PFSK-1 (cell line): ENCODE results near the gene DNAH8. TPM values are rescaled to one million over a fixed set of nuclear protein-coding genes. Genes with fewer than 3 reads are reported as not detected.

Experiments
- FOXP2 ChIP-seq: optimal IDR thresholded peaks from 2 replicates; pipeline ENCODE3; 2011; ENCODE audit warnings: borderline replicate concordance, control low read depth, inconsistent platforms; ENCODE audit not compliant: insufficient read depth; ENCODE audit errors: extremely low read length, extremely low read depth
- POLR2AphosphoS5 ChIP-seq: IDR thresholded peaks from 2 replicates; pipeline ENCODE4 v1.6.1; 2012; ENCODE audit warnings: low read depth, mild to moderate bottlenecking, control low read depth, low read length, moderate library complexity
- REST ChIP-seq, 2 experiments: IDR thresholded peaks; 2 replicates each; pipeline versions ENCODE4 v1.6.1 to v1.8.0; 2011 to 2012; ENCODE audit warnings: low read depth in 2 of 2, low read length in 2 of 2, control low read depth in 1 of 2, inconsistent platforms in 1 of 2, mild to moderate bottlenecking in 1 of 2, moderate library complexity in 1 of 2; ENCODE audit not compliant: insufficient read depth in 1 of 2
- SIN3A ChIP-seq: IDR thresholded peaks from 2 replicates; pipeline ENCODE4 v1.6.1; 2012; ENCODE audit warnings: mild to moderate bottlenecking, low read length, moderate library complexity, borderline replicate concordance; ENCODE audit not compliant: insufficient read depth
- TAF1 ChIP-seq: IDR thresholded peaks from 2 replicates; pipeline ENCODE4 v1.6.1; 2012; ENCODE audit warnings: low read length, control low read depth, borderline replicate concordance; ENCODE audit not compliant: insufficient read depth
- polyA plus RNA-seq: library from polyadenylated mRNA; unstranded; fragments of >200 nt; gene quantifications from one replicate; pipeline ENCODE4 v1.2.1, GENCODE V29; 2012; ENCODE audit warnings: low read depth, missing spikeins; ENCODE audit not compliant: insufficient read length

DNAH8 gene, protein sequence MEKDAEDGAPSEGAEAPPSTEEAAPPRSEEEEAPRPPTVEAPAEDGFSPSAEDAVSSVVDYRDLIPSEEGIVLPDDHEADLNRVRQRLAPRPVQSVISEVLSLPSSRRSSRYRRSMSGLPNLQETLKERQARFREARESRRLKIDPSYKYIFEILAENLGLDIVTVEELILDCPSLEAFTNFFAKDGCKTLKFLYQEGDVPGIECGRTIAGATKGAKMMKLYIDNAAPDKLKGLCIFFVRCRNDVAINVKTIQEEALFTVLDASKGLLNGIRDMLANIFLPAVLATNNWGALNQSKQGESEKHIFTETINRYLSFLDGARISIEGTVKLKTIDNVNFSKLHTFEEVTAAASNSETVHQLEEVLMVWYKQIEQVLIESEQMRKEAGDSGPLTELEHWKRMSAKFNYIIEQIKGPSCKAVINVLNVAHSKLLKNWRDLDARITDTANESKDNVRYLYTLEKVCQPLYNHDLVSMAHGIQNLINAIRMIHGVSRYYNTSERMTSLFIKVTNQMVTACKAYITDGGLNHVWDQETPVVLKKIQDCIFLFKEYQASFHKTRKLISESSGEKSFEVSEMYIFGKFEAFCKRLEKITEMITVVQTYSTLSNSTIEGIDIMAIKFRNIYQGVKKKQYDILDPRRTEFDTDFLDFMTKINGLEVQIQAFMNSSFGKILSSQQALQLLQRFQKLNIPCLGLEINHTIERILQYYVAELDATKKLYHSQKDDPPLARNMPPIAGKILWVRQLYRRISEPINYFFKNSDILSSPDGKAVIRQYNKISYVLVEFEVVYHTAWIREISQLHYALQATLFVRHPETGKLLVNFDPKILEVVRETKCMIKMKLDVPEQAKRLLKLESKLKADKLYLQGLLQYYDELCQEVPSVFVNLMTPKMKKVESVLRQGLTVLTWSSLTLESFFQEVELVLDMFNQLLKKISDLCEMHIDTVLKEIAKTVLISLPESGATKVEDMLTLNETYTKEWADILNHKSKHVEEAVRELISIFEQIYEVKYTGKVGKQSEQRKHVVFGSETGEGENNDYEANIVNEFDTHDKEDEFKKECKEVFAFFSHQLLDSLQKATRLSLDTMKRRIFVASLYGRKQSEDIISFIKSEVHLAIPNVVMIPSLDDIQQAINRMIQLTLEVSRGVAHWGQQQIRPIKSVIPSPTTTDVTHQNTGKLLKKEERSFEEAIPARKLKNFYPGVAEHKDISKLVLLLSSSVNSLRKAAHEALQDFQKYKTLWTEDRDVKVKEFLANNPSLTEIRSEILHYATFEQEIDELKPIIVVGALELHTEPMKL (N-terminal part only)
- not detected for polyA plus RNA-seq

- no peak for TF ChIP-seq POLR2AphosphoS5
- no peak for TF ChIP-seq FOXP2
- no peak for TF ChIP-seq SIN3A
- TF ChIP-seq TAF1 = no peak
- TF ChIP-seq REST (IDR thresholded peaks at IDR 0.05; ENCODE audit: insufficient read depth in 1 of 2, low read depth in 2 of 2, low read length in 2 of 2) = no peak
These were observed at the start of gene DNAH8 for GRCh38 chr6:38715016-38715689. Gene DNAH8, plus strand, starts transcription at chr6:38715311. Its CDS starts 7,499 bp downstream, at chr6:38722810.

- no peak for TF ChIP-seq TAF1
- TF ChIP-seq FOXP2 = no peak
- no peak for TF ChIP-seq SIN3A
- TF ChIP-seq POLR2AphosphoS5 = no peak
- TF ChIP-seq REST (IDR thresholded peaks at IDR 0.05; ENCODE audit: insufficient read depth in 1 of 2, low read depth in 2 of 2, low read length in 2 of 2) = no peak
These were observed 43.1 kb upstream of the DNAH8 start for GRCh38 chr6:38671885-38672467.

DNA sequence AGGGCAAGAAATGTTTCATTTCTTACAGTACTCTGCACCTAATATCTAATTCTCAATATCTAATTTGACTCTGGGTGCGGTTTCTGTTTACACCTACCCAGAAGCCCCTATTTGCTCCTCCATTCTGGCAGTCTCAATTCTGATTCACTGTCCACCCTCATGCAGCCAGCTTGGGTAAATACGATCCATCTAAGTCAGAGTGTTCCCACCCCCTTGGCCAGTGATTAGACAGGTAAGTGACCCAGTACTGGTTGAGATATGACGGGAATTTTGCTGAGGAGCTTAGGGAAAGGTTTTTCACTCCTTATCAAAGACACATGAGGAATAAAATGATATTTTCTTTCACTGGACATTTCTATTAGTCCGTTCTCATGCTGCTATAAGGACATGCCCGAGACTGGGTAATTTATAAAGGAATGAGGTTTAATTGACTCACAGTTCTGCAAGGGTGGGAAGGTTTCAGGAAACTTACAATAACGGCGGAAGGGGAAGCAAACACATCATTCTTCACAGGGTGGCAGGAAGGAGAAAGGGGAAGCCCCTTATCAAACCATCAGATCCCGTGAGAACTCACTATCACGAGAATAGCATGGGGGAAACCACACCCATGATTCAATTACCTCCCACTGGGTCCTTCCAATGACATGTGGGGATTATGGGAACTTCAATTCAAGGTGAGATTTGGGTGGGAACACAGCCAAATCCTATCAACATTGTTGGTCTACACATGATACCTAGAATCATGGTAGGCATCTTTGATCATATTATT lies 41.5 kb upstream of the DNAH8 start:
- no peak for TF ChIP-seq TAF1

DNA sequence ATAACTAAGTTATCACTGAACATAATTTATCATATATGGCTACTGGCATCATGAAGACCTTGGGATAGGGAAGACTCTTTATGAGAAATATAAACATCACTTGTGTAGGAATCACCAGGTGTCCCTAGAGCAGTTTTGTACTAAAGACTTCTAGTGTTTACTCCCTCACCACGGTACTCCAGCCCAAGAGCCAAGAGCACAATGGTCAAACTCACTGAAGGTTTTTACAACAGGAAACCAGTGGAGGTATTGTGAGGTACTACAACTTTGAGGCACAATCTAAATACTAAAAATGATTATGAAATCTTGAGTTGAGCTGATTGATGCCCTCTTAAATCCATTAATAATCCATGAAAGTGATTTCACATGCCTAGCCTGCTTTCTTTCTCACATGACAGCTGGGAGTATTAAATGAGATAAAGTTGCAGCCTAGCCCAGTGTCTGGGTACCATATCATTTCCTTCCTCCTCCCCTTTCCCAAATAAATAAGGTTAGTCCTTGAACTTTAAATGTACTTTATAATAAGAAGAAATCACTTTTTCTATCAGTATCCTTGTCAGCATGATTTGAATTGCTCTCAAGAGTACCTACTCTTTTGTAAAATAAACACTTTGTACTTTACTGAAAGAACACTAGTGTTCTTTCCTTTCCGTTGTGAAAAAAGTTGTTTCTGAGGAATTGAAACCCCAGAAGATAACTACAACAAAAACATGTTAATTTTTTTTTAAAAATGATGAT lies 38.7 kb upstream of the DNAH8 start:
- no peak for TF ChIP-seq POLR2AphosphoS5
- no peak for TF ChIP-seq SIN3A
- TF ChIP-seq TAF1 = no peak
- TF ChIP-seq REST (IDR thresholded peaks at IDR 0.05; ENCODE audit: insufficient read depth in 1 of 2, low read depth in 2 of 2, low read length in 2 of 2) = no peak
- no peak for TF ChIP-seq FOXP2
